GM23338 (cell line): ENCODE measurements around the gene AFF3. TPM values are rescaled to one million over a fixed set of nuclear protein-coding genes. Genes with fewer than 3 reads are reported as not detected.

Experiments
- ATAC-seq: fragments of 200-7000 bp; cut with Tn5 transposase; 3 replicates; pipeline ENCODE4 v1.9.1; 2020
- DNase-seq: peaks from one replicate; pipeline ENCODE4 v3.0.0-alpha.2; 2015; ENCODE audit warnings: low spot score
- H2AFZ ChIP-seq: fragments of 200-600 bp; sonication (generic); 2 replicates; pipeline ENCODE4 v1.8.0; 2016; ENCODE audit warnings: antibody characterized with exemption, mild to moderate bottlenecking, moderate library complexity
- H3F3A ChIP-seq: fragments of 200-600 bp; sonication (generic); replicated peaks from 2 replicates; pipeline ENCODE4 v1.8.0; 2017; ENCODE audit warnings: antibody characterized with exemption, mixed run types, low read depth
- H3K27ac ChIP-seq: fragments of 200-600 bp; sonication (generic); 2 replicates; pipeline ENCODE4 v1.6.1; 2016; ENCODE audit warnings: low read depth
- H3K27me3 ChIP-seq: fragments of 200-600 bp; sonication (generic); 2 replicates; pipeline ENCODE4 v1.8.0; 2016; ENCODE audit warnings: mild to moderate bottlenecking, mixed run types, moderate library complexity; ENCODE audit not compliant: insufficient read depth
- H3K36me3 ChIP-seq: fragments of 200-600 bp; sonication (generic); 2 replicates; pipeline ENCODE4 v1.8.0; 2016; ENCODE audit warnings: mild to moderate bottlenecking; ENCODE audit not compliant: insufficient read depth
- H3K4me1 ChIP-seq: fragments of 200-600 bp; sonication (generic); 2 replicates; pipeline ENCODE4 v1.8.0; 2016; ENCODE audit warnings: mild to moderate bottlenecking, moderate library complexity; ENCODE audit not compliant: insufficient read depth
- H3K4me2 ChIP-seq: fragments of 200-600 bp; sonication (generic); 2 replicates; pipeline ENCODE4 v1.7.1; 2017; ENCODE audit warnings: mixed run types
- H3K4me3 ChIP-seq: fragments of 200-600 bp; sonication (generic); 2 replicates; pipeline ENCODE4 v1.6.1; 2016; ENCODE audit warnings: mixed run types
- H3K79me2 ChIP-seq: fragments of 200-600 bp; sonication (generic); replicated peaks from 2 replicates; pipeline ENCODE4 v1.8.0; 2017; ENCODE audit warnings: mild to moderate bottlenecking; ENCODE audit not compliant: insufficient read depth
- H3K9me2 ChIP-seq: fragments of 200-600 bp; sonication (generic); 2 replicates; pipeline ENCODE4 v1.8.0; 2017; ENCODE audit not compliant: insufficient read depth
- H4K20me1 ChIP-seq: fragments of 200-600 bp; sonication (generic); replicated peaks from 2 replicates; pipeline ENCODE4 v1.8.0; 2017; ENCODE audit warnings: mild to moderate bottlenecking; ENCODE audit not compliant: insufficient read depth
- H3K27ac Mint-ChIP-seq: 2 replicates; pipeline ENCODE4 v1.8.0; 2020; ENCODE audit warnings: inconsistent platforms, mild to moderate bottlenecking, moderate library complexity, mixed read lengths
- H3K27me3 Mint-ChIP-seq: 3 replicates; pipeline ENCODE4 v1.8.0; 2022; ENCODE audit warnings: low read depth, mild to moderate bottlenecking, moderate library complexity, mixed read lengths, inconsistent platforms; ENCODE audit not compliant: insufficient read depth, poor library complexity
- H3K36me3 Mint-ChIP-seq: 3 replicates; pipeline ENCODE4 v1.8.0; 2021; ENCODE audit warnings: low read depth, mild to moderate bottlenecking, inconsistent platforms, moderate library complexity, mixed read lengths
- H3K4me1 Mint-ChIP-seq: 3 replicates; pipeline ENCODE4 v1.8.0; 2020; ENCODE audit warnings: mild to moderate bottlenecking, inconsistent platforms, mixed read lengths
- H3K4me3 Mint-ChIP-seq: 3 replicates; pipeline ENCODE4 v1.8.0; 2021; ENCODE audit warnings: moderate library complexity, mild to moderate bottlenecking, inconsistent platforms, mixed read lengths
- H3K9me3 Mint-ChIP-seq: 3 replicates; pipeline ENCODE4 v1.8.0; 2020; ENCODE audit warnings: moderate library complexity, mild to moderate bottlenecking, inconsistent platforms, mixed read lengths
- CREB1 ChIP-seq: fragments of 250-450 bp; sonication (Bioruptor Pico); IDR thresholded peaks from 2 replicates; pipeline ENCODE4 v1.5.0; 2020; ENCODE audit warnings: low read depth, mild to moderate bottlenecking, moderate library complexity
- EZH2phosphoT487 ChIP-seq: fragments of 200-600 bp; sonication (generic); IDR thresholded peaks from one replicate; pipeline ENCODE4 v1.8.1; 2018; ENCODE audit warnings: antibody characterized with exemption; ENCODE audit not compliant: unreplicated experiment
- JUNB ChIP-seq: IDR thresholded peaks from one replicate; pipeline ENCODE4 v1.6.1; 2016; ENCODE audit warnings: antibody characterized with exemption; ENCODE audit not compliant: unreplicated experiment
- NANOG ChIP-seq: IDR thresholded peaks from 2 replicates; pipeline ENCODE4 v1.6.1; 2016; ENCODE audit warnings: antibody characterized with exemption, borderline replicate concordance
- POLR2AphosphoS5 ChIP-seq: IDR thresholded peaks from 2 replicates; pipeline ENCODE4 v1.6.1; 2016; ENCODE audit warnings: antibody characterized with exemption, low read depth
- STAT1 ChIP-seq: IDR thresholded peaks from one replicate; pipeline ENCODE4 v1.6.1; 2016; ENCODE audit warnings: antibody characterized with exemption; ENCODE audit not compliant: unreplicated experiment
- ZNF114 ChIP-seq: fragments of 250-450 bp; sonication (Bioruptor Pico); IDR thresholded peaks from 2 replicates; pipeline ENCODE4 v1.5.0; 2020; ENCODE audit warnings: mild to moderate bottlenecking, moderate library complexity
- ZNF331 ChIP-seq: fragments of 250-450 bp; sonication (Bioruptor Pico); IDR thresholded peaks from 2 replicates; pipeline ENCODE4 v1.5.0; 2020; ENCODE audit warnings: low read depth, mild to moderate bottlenecking, moderate library complexity
- polyA plus RNA-seq: library from polyadenylated mRNA; unstranded; fragments of >200 nt; fragmentation: Nextera tagmentation; extraction: Ambion mirVana; gene quantifications from 2 replicates; pipeline ENCODE4 v1.2.1, GENCODE V29; 2016
- total RNA-seq: library from RNA; depleted of rRNA; stranded (reverse); fragments of >200 nt; shearing (Covaris generic); gene quantifications from 2 replicates; pipeline ENCODE4 v1.2.3, GENCODE V29; 2014
- TF ChIP-seq, protein P1 (sequence below): fragments of 250-450 bp; sonication (Bioruptor Pico); IDR thresholded peaks from 2 replicates; pipeline ENCODE4 v1.5.0; 2020; ENCODE audit warnings: mild to moderate bottlenecking, moderate library complexity
- TF ChIP-seq, protein P2 (sequence below): IDR thresholded peaks from 2 replicates; pipeline ENCODE4 v1.6.1; 2016; ENCODE audit warnings: antibody characterized with exemption
- TF ChIP-seq, protein P3 (sequence below), 2 experiments: fragments of 200-600 bp in 1 of 2; sonication (generic) in 1 of 2; conservative IDR thresholded peaks; 2 replicates each; pipeline versions ENCODE4 v1.5.1 to v1.6.1; 2016 to 2017; ENCODE audit warnings: antibody characterized with exemption in 2 of 2, low read depth in 2 of 2, mild to moderate bottlenecking in 2 of 2, moderate library complexity in 1 of 2

AFF3 gene
- total and polyA plus RNA-seq, 2 experiments from 2014 or later: 0.73 to 1.4 TPM

DNA sequence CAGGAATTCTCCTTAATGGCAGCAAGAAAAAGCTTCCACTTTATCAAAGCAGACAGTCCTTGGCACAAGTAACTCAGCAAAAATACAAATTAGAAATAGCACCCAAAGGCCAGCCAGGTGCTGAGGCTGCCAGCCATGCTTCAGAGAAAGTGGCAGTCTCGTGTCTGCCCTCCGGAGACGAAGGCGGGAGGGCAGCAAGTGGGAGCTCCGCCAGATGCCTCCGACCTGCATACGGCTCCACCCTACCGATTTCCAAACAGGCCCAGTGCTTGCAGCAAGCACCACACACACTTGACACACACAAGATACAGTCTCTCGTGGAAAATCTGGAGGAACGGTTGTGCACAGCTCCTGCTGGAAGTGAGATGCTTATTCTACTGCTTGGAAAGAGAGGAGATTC, 517.7 kb downstream of the AFF3 start (continued):
- TF ChIP-seq, protein P1, sequence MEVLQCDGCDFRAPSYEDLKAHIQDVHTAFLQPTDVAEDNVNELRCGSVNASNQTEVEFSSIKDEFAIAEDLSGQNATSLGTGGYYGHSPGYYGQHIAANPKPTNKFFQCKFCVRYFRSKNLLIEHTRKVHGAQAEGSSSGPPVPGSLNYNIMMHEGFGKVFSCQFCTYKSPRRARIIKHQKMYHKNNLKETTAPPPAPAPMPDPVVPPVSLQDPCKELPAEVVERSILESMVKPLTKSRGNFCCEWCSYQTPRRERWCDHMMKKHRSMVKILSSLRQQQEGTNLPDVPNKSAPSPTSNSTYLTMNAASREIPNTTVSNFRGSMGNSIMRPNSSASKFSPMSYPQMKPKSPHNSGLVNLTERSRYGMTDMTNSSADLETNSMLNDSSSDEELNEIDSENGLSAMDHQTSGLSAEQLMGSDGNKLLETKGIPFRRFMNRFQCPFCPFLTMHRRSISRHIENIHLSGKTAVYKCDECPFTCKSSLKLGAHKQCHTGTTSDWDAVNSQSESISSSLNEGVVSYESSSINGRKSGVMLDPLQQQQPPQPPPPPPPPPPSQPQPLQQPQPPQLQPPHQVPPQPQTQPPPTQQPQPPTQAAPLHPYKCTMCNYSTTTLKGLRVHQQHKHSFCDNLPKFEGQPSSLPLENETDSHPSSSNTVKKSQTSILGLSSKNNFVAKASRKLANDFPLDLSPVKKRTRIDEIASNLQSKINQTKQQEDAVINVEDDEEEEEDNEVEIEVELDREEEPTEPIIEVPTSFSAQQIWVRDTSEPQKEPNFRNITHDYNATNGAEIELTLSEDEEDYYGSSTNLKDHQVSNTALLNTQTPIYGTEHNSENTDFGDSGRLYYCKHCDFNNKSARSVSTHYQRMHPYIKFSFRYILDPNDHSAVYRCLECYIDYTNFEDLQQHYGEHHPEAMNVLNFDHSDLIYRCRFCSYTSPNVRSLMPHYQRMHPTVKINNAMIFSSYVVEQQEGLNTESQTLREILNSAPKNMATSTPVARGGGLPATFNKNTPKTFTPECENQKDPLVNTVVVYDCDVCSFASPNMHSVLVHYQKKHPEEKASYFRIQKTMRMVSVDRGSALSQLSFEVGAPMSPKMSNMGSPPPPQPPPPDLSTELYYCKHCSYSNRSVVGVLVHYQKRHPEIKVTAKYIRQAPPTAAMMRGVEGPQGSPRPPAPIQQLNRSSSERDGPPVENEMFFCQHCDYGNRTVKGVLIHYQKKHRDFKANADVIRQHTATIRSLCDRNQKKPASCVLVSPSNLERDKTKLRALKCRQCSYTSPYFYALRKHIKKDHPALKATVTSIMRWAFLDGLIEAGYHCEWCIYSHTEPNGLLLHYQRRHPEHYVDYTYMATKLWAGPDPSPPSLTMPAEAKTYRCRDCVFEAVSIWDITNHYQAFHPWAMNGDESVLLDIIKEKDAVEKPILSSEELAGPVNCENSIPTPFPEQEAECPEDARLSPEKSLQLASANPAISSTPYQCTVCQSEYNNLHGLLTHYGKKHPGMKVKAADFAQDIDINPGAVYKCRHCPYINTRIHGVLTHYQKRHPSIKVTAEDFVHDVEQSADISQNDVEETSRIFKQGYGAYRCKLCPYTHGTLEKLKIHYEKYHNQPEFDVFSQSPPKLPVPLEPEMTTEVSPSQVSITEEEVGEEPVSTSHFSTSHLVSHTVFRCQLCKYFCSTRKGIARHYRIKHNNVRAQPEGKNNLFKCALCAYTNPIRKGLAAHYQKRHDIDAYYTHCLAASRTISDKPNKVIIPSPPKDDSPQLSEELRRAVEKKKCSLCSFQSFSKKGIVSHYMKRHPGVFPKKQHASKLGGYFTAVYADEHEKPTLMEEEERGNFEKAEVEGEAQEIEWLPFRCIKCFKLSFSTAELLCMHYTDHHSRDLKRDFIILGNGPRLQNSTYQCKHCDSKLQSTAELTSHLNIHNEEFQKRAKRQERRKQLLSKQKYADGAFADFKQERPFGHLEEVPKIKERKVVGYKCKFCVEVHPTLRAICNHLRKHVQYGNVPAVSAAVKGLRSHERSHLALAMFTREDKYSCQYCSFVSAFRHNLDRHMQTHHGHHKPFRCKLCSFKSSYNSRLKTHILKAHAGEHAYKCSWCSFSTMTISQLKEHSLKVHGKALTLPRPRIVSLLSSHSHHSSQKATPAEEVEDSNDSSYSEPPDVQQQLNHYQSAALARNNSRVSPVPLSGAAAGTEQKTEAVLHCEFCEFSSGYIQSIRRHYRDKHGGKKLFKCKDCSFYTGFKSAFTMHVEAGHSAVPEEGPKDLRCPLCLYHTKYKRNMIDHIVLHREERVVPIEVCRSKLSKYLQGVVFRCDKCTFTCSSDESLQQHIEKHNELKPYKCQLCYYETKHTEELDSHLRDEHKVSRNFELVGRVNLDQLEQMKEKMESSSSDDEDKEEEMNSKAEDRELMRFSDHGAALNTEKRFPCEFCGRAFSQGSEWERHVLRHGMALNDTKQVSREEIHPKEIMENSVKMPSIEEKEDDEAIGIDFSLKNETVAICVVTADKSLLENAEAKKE (CRISPR knock-in tag): no peak
- TF ChIP-seq POLR2AphosphoS5 (no peak), ZNF331 (CRISPR knock-in tag) (no peak), JUNB (no peak), ZNF114 (CRISPR knock-in tag) (no peak)
- TF ChIP-seq, protein P2, sequence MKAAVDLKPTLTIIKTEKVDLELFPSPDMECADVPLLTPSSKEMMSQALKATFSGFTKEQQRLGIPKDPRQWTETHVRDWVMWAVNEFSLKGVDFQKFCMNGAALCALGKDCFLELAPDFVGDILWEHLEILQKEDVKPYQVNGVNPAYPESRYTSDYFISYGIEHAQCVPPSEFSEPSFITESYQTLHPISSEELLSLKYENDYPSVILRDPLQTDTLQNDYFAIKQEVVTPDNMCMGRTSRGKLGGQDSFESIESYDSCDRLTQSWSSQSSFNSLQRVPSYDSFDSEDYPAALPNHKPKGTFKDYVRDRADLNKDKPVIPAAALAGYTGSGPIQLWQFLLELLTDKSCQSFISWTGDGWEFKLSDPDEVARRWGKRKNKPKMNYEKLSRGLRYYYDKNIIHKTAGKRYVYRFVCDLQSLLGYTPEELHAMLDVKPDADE: no peak
- TF ChIP-seq, protein P3, sequence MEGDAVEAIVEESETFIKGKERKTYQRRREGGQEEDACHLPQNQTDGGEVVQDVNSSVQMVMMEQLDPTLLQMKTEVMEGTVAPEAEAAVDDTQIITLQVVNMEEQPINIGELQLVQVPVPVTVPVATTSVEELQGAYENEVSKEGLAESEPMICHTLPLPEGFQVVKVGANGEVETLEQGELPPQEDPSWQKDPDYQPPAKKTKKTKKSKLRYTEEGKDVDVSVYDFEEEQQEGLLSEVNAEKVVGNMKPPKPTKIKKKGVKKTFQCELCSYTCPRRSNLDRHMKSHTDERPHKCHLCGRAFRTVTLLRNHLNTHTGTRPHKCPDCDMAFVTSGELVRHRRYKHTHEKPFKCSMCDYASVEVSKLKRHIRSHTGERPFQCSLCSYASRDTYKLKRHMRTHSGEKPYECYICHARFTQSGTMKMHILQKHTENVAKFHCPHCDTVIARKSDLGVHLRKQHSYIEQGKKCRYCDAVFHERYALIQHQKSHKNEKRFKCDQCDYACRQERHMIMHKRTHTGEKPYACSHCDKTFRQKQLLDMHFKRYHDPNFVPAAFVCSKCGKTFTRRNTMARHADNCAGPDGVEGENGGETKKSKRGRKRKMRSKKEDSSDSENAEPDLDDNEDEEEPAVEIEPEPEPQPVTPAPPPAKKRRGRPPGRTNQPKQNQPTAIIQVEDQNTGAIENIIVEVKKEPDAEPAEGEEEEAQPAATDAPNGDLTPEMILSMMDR (conservative IDR thresholded peaks at IDR 0.05; ENCODE audit: low read depth in 2 of 2): no peak

DNA sequence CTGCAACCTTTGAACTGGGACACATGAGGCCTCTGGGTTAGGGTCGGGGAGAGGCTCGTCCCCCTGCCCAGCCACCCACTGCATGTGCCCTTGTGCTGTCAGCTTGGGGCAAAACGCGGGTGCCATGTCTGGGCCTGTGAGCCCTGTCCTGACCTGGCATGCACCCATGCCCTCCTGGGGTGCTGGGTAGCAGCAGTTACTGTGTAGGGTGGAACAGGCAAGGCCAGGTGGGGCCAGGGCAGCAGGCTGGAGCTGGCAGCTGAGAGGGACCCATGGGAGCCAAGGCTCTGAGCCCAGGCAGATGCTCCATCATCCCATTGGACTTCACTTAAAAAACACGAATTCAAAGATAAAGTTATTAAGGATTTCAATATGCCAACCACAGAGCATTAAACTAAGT, 518.8 kb downstream of the AFF3 start:
- H3K4me1 Mint-ChIP-seq: peaks cover 14% of the 10 kb centered on the region; the same call in 2 of the 3 replicates
- H2AFZ ChIP-seq: no peak overlapping the region
- no peaks in the 10 kb centered on the region for H3K27me3 ChIP-seq
- H3K4me3 ChIP-seq: no peak overlapping the region
- no peaks in the 10 kb centered on the region for H3K36me3 ChIP-seq
- no peak overlapping the region for H3K4me2 ChIP-seq
- H3K79me2 ChIP-seq: no peaks in the 10 kb centered on the region
- H3K36me3 Mint-ChIP-seq: no peaks in the 10 kb centered on the region
- H3K9me3 Mint-ChIP-seq: no peaks in the 10 kb centered on the region
- no peaks in the 10 kb centered on the region for H3F3A ChIP-seq
- no peak for ATAC-seq
- no peaks in the 10 kb centered on the region; the same call in 1 of the 2 replicates for H3K4me1 ChIP-seq
- no peak overlapping the region for H3K27ac ChIP-seq
- no peaks in the 10 kb centered on the region for H3K27me3 Mint-ChIP-seq
- no peaks in the 10 kb centered on the region for H3K9me2 ChIP-seq
- no peak overlapping the region for H3K4me3 Mint-ChIP-seq
- DNase-seq: no peak
- H3K27ac Mint-ChIP-seq: no peak overlapping the region
- no peaks in the 10 kb centered on the region for H4K20me1 ChIP-seq
- TF ChIP-seq, protein P2: no peak
- TF ChIP-seq POLR2AphosphoS5 (no peak), CREB1 (CRISPR knock-in tag) (no peak), EZH2phosphoT487 (no peak), NANOG (no peak), ZNF331 (CRISPR knock-in tag) (no peak), STAT1 (no peak), ZNF114 (CRISPR knock-in tag) (no peak)
- TF ChIP-seq, protein P3 (conservative IDR thresholded peaks at IDR 0.05; ENCODE audit: low read depth in 2 of 2): no peak
